OCI-LY1 (cell line): Measurements from ENCODE around the gene POU5F1.
A peak's percentile ranks its signal among the peaks of the same experiment; 100 is the strongest.
"Not testable (repeated sequence)": the region's sequence is repeated elsewhere in the genome, so short reads cannot be mapped to it uniquely, and the experiment has no call there.

Source experiments
- H2AFZ ChIP-seq: fragments of 200-600 bp; sonication (generic), shearing (Covaris generic); 2 replicates; pipeline ENCODE4 v1.6.0; 2014; ENCODE audit warnings: antibody characterized with exemption, mild to moderate bottlenecking, low read length
- H3F3A ChIP-seq: fragments of 200-600 bp; sonication (generic), shearing (Covaris generic); 2 replicates; pipeline ENCODE4 v1.6.0; 2014; ENCODE audit warnings: mild to moderate bottlenecking, antibody characterized with exemption, low read length, moderate library complexity; ENCODE audit not compliant: insufficient read depth
- H3K27ac ChIP-seq: fragments of 200-600 bp; sonication (generic); 2 replicates; pipeline ENCODE4 v1.5.1; 2014; ENCODE audit warnings: low read length, mixed run types, mild to moderate bottlenecking, low read depth; ENCODE audit not compliant: poor library complexity, severe bottlenecking
- H3K27me3 ChIP-seq: fragments of 200-600 bp; sonication (generic); 2 replicates; pipeline ENCODE4 v1.6.0; 2014; ENCODE audit warnings: antibody characterized with exemption, mild to moderate bottlenecking, low read length, moderate library complexity; ENCODE audit not compliant: insufficient read depth
- H3K36me3 ChIP-seq: fragments of 200-600 bp; sonication (generic); 2 replicates; pipeline ENCODE4 v1.6.1; 2014; ENCODE audit warnings: mild to moderate bottlenecking, antibody characterized with exemption, low read length, moderate library complexity, mixed read lengths; ENCODE audit not compliant: insufficient read depth
- H3K4me1 ChIP-seq: fragments of 200-600 bp; sonication (generic); 2 replicates; pipeline ENCODE4 v1.5.1; 2014; ENCODE audit warnings: mild to moderate bottlenecking, low read length, moderate library complexity; ENCODE audit not compliant: insufficient read depth, severe bottlenecking
- H3K4me2 ChIP-seq: fragments of 200-600 bp; sonication (generic), shearing (Covaris generic); 2 replicates; pipeline ENCODE4 v1.6.1; 2014; ENCODE audit warnings: low read length
- H3K4me3 ChIP-seq: fragments of 200-600 bp; sonication (generic); 2 replicates; pipeline ENCODE4 v1.5.1; 2014; ENCODE audit warnings: low read length, low read depth, mild to moderate bottlenecking, mixed read lengths; ENCODE audit not compliant: poor library complexity, severe bottlenecking
- H3K79me2 ChIP-seq: fragments of 200-600 bp; shearing (Covaris generic); 2 replicates; pipeline ENCODE4 v1.6.1; 2016; ENCODE audit warnings: mixed run types, low read length, mixed read lengths; ENCODE audit not compliant: insufficient read depth
- H3K9ac ChIP-seq: fragments of 200-600 bp; sonication (generic), shearing (Covaris generic); 2 replicates; pipeline ENCODE4 v1.6.1; 2014; ENCODE audit warnings: mild to moderate bottlenecking, low read length, mixed read lengths
- H3K9me2 ChIP-seq: fragments of 200-600 bp; sonication (generic), shearing (Covaris generic); 2 replicates; pipeline ENCODE4 v1.6.1; 2014; ENCODE audit warnings: low read depth, mild to moderate bottlenecking, low read length, mixed read lengths
- H3K9me3 ChIP-seq: fragments of 200-600 bp; shearing (Covaris generic); 2 replicates; pipeline ENCODE4 v1.6.1; 2014; ENCODE audit warnings: low read length, mixed read lengths
- H4K20me1 ChIP-seq: fragments of 200-600 bp; sonication (generic), shearing (Covaris generic); 2 replicates; pipeline ENCODE4 v1.6.0; 2016; ENCODE audit warnings: mild to moderate bottlenecking, low read length; ENCODE audit not compliant: insufficient read depth
- EZH2 ChIP-seq: fragments of 200-600 bp; sonication (generic), shearing (Covaris generic); IDR thresholded peaks from 2 replicates; pipeline ENCODE4 v1.8.0; 2017; ENCODE audit warnings: borderline replicate concordance, mixed run types, mild to moderate bottlenecking, antibody characterized with exemption, low read length, moderate library complexity, mixed read lengths
- TF ChIP-seq, protein P1 (sequence below): fragments of 200-600 bp; sonication (generic), shearing (Covaris generic); IDR thresholded peaks from 2 replicates; pipeline ENCODE4 v1.5.1; 2017; ENCODE audit warnings: mild to moderate bottlenecking, antibody characterized with exemption, low read length, moderate library complexity, mixed read lengths

POU5F1 gene

DNA sequence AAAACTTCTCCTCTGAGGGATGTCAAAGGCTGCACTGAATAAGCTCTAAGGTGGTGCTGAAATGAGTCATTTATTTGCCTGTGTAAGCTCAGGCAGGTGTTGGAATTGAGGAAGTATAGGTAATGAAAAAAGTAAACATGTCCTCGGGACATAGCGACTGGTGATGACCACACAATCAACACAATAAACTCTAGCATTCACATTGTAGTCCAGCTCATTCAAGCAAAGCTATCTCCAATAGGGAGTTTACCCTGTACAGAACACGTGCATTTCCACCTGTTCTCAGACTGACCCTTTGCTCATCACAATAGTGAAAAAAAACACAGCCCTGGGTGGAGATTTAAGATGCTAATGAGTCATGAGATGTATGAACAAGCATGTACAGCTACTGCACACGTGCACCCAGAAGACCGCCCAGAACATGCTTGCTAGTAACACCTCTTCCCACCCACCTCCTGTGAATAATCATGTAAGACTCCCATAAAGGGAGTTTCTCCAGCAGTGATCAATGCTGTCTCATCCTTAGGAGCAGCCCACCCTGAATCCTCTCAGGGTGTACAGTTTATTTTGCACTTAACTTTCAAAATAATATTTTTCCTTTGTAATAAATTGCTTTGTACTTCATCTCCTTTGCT is 33.0 kb upstream of the POU5F1 start:
- no peaks in the 10 kb centered on the region for H3K9me2 ChIP-seq
- no peak for TF ChIP-seq EZH2
- no peaks in the 10 kb centered on the region for H3K27me3 ChIP-seq
- no peaks in the 10 kb centered on the region for H4K20me1 ChIP-seq
- H3K4me2 ChIP-seq, result peak overlapping the region; percentile 72
- peaks cover 11% of the 10 kb centered on the region for H3K9me3 ChIP-seq
- no peak overlapping the region for H2AFZ ChIP-seq
- peak overlapping the region; percentile 98 for H3K27ac ChIP-seq
- H3K4me1 ChIP-seq, result peaks cover 60% of the 10 kb centered on the region
- peak overlapping the region; percentile 62 for H3K9ac ChIP-seq
- H3K79me2 ChIP-seq, result peaks cover 15% of the 10 kb centered on the region
- H3K36me3 ChIP-seq, result peaks cover 37% of the 10 kb centered on the region
- H3K4me3 ChIP-seq, result peak overlapping the region; percentile 51
- H3F3A ChIP-seq, result peaks cover 10% of the 10 kb centered on the region

DNA sequence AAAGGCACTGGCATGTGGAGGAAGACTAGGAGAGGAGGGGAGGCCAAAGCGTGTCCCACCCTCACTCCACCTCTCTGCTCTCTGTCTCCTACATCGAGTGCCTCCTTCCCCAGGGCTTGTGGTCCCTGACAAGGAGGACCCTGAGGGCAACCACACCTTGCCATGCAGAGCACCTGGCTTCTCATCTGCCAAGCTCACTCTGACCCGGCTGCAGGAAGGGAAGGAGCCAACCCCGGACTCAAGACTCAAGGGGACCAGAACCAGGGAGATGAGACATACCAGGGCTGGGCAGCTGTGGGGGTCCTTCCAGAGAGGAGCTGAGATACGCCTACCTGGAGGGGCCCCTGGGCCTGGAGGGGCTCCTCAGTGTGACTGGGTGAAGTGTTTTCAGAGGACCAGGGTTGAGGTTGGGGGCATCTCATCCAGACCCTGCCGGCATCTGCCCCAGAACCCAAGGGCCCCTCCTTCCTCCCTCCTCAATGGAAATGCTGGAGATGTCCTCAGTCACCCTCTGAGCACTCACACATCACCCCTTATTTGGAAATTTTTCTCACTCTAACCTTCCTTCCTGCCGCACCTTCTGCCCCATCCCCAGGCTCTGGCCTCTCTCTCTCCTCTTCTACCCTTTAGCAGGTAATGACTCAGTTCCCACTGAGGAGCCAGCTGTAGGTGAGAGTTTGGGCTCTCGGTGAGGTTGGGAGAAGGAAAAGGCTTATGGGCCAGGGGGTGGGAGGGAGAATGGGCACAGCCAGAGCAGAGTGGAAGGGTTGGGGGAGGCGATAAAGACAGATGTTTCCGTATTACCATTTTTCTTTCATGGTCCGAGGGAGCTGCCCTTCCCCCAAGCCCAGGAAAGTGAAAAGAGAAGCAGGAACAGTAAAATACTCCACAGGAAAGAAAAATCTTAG is 32.0 kb upstream of the POU5F1 start:
- Histone ChIP-seq H3K9me2 (no peaks in the 10 kb centered on the region), H3K79me2 (peaks cover 15% of the 10 kb centered on the region), H3K36me3 (peaks cover 37% of the 10 kb centered on the region), H2AFZ (no peak overlapping the region), H3K9ac (peak overlapping the region; percentile 62), H3K9me3 (peaks cover 11% of the 10 kb centered on the region), H3F3A (peaks cover 10% of the 10 kb centered on the region), H4K20me1 (no peaks in the 10 kb centered on the region), H3K4me3 (peak overlapping the region; percentile 51), H3K27ac (peak overlapping the region; percentile 98), H3K27me3 (no peaks in the 10 kb centered on the region), H3K4me1 (peaks cover 60% of the 10 kb centered on the region), H3K4me2 (peak overlapping the region; percentile 72)
- TF ChIP-seq EZH2, result no peak
- TF ChIP-seq, protein P1, sequence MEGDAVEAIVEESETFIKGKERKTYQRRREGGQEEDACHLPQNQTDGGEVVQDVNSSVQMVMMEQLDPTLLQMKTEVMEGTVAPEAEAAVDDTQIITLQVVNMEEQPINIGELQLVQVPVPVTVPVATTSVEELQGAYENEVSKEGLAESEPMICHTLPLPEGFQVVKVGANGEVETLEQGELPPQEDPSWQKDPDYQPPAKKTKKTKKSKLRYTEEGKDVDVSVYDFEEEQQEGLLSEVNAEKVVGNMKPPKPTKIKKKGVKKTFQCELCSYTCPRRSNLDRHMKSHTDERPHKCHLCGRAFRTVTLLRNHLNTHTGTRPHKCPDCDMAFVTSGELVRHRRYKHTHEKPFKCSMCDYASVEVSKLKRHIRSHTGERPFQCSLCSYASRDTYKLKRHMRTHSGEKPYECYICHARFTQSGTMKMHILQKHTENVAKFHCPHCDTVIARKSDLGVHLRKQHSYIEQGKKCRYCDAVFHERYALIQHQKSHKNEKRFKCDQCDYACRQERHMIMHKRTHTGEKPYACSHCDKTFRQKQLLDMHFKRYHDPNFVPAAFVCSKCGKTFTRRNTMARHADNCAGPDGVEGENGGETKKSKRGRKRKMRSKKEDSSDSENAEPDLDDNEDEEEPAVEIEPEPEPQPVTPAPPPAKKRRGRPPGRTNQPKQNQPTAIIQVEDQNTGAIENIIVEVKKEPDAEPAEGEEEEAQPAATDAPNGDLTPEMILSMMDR, result no peak

DNA sequence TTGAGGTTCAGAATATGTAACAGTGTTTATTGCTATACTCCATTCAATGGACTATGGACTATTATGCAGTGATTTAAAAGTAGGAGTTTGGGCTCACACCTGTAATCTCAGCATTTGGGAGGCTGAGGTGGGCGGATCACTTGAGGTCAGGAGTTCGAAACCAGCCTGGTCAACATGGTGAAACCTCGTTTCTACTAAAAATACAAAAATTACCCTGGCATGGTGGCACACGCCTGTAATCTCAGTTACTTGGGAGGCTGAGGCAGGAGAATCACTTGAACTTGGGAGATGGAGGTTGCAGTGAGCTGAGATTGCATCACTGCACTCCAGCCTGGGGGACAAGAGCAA is 28.6 kb upstream of the POU5F1 start:
- H3K9ac ChIP-seq, H3K27me3 ChIP-seq, H2AFZ ChIP-seq, H3K9me2 ChIP-seq, H4K20me1 ChIP-seq: not testable (repeated sequence)
- Histone ChIP-seq H3K79me2 (peaks cover 15% of the 10 kb centered on the region), H3K4me1 (peaks cover 52% of the 10 kb centered on the region), H3K36me3 (peaks cover 44% of the 10 kb centered on the region), H3K9me3 (peaks cover 11% of the 10 kb centered on the region), H3F3A (peaks cover 10% of the 10 kb centered on the region), H3K4me3 (peak overlapping the region; percentile 72), H3K27ac (peak overlapping the region; percentile 93), H3K4me2 (peak overlapping the region; percentile 59; the same call in 1 of the 2 replicates)

DNA sequence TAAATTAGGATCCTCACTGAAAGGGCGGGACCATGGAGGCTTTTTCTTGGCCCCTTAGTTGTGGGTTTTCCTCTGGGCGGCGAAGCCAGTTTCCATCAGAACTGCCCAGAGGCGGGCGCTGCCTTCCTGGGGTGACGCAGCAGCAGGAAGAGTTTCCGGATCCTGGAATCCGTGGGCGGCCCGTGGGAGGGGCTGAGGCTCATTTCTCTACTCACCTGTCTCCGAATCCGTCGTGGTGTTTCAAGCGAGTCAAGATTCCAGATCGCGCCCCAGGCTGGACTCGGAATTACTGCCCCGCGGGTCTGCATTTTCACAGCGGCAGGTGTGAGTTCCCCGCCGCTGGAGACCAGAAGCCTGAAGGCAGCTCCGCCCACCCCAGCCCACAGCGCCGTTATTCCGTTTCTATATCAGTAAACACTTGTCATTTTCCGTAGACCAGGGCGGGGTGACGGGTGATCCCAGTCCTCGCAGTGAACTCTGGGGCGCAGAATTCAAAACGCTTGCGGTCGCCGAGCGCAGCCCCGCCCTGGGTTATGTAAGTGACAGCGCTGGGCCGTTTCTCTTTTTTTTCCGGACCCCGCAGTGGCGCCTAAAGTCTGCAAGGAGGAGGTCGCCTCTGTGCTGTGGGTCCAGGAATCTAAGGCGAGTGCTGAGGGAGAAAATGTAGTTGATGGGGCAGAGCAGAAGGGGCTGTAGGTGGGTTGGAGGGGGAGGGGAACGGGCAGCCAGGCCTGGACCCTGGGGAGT is 27.2 kb upstream of the POU5F1 start:
- H3K4me2 ChIP-seq, result peak overlapping the region; percentile 59
- H3K4me1 ChIP-seq, result peaks cover 38% of the 10 kb centered on the region
- peaks cover 11% of the 10 kb centered on the region for H3K9me3 ChIP-seq
- peaks cover 45% of the 10 kb centered on the region for H3K36me3 ChIP-seq
- peak overlapping the region; percentile 72 for H3K4me3 ChIP-seq
- H3F3A ChIP-seq, result no peaks in the 10 kb centered on the region; the same call in 1 of the 2 replicates
- H3K9ac ChIP-seq, result peak overlapping the region; percentile 82
- H2AFZ ChIP-seq, result no peak overlapping the region
- H3K79me2 ChIP-seq, result peaks cover 15% of the 10 kb centered on the region
- no peak for TF ChIP-seq EZH2
- TF ChIP-seq, protein P1, result no peak
- H3K9me2 ChIP-seq, result no peaks in the 10 kb centered on the region
- no peaks in the 10 kb centered on the region for H3K27me3 ChIP-seq
- H3K27ac ChIP-seq, result peak overlapping the region; percentile 93
- H4K20me1 ChIP-seq, result no peaks in the 10 kb centered on the region

DNA sequence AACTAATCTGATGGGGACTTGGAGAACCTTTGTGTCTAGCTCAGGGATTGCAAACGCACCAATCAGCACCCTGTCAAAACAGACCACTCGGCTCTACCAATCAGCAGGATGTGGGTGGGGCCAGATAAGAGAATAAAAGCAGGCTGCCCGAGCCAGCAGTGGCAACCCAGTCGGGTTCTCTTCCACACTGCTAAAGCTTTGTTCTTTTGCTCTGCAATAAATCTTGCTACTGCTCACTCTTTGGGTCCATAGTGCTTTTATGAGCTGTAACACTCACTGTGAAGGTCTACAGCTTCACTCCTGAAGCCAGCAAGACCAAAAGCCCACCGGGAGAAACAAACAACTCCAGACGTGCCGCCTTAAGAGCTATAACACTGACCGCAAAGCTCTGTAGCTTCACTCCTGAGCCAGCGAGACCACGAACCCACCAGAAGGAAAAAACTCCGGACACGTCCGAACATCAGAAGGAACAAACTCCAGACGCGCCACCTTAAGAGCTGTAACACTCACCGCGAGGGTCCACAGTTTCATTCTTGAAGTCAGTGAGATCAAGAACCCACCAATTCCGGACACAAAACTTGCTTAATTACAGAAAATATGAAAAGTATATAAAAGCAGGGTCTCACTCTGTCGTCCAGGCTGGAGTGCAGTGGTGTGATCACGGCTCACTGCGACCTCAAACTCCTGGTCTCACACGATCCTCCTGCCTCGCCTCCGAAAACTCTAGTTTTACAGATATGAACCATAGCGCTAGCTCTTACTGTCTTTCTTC is 26.0 kb upstream of the POU5F1 start:
- not testable (repeated sequence) for H3K27me3 ChIP-seq, H3K9me2 ChIP-seq, H3F3A ChIP-seq, H4K20me1 ChIP-seq, H2AFZ ChIP-seq
- Histone ChIP-seq H3K4me1 (peaks cover 25% of the 10 kb centered on the region), H3K4me3 (peak overlapping the region; percentile 72), H3K4me2 (peak overlapping the region; percentile 59), H3K9ac (peak overlapping the region; percentile 18; the same call in 1 of the 2 replicates), H3K79me2 (peaks cover 15% of the 10 kb centered on the region), H3K27ac (peak overlapping the region; percentile 93), H3K9me3 (peaks cover 11% of the 10 kb centered on the region), H3K36me3 (peaks cover 39% of the 10 kb centered on the region)
